Parathyroid adenoma (tissue), 2 donors: ENCODE data around the gene NBAS.

ENCODE experiments used
- H2AFZ ChIP-seq: fragments of 300-600 bp; sonication (generic); one replicate; pipeline ENCODE4 v1.7.0; 2017; ENCODE audit warnings: antibody characterized with exemption, mild to moderate bottlenecking
- H3K27ac ChIP-seq: fragments of 300-600 bp; sonication (generic); one replicate; pipeline ENCODE4 v1.7.0; 2017
- H3K27me3 ChIP-seq: fragments of 300-600 bp; sonication (generic); one replicate; pipeline ENCODE4 v1.7.0; 2017; ENCODE audit warnings: low read length; ENCODE audit not compliant: control insufficient read depth, insufficient read depth
- H3K36me3 ChIP-seq: fragments of 300-600 bp; sonication (generic); one replicate; pipeline ENCODE4 v1.7.0; 2017; ENCODE audit warnings: low read length; ENCODE audit not compliant: control insufficient read depth, insufficient read depth
- H3K4me1 ChIP-seq: fragments of 300-600 bp; sonication (generic); one replicate; pipeline ENCODE4 v1.7.0; 2017; ENCODE audit warnings: control low read depth
- H3K4me2 ChIP-seq: fragments of 300-600 bp; sonication (generic); one replicate; pipeline ENCODE4 v1.7.0; 2017; ENCODE audit warnings: low read length
- H3K4me3 ChIP-seq: fragments of 300-600 bp; sonication (generic); one replicate; pipeline ENCODE4 v1.7.0; 2017; ENCODE audit warnings: low read depth, low read length
- H3K79me2 ChIP-seq: fragments of 300-600 bp; sonication (generic); one replicate; pipeline ENCODE4 v1.7.0; 2017; ENCODE audit warnings: control low read depth
- H3K9ac ChIP-seq: fragments of 300-600 bp; sonication (generic); one replicate; pipeline ENCODE4 v1.7.0; 2017; ENCODE audit warnings: mild to moderate bottlenecking
- H3K9me3 ChIP-seq: fragments of 300-600 bp; sonication (generic); one replicate; pipeline ENCODE4 v1.7.0; 2017; ENCODE audit warnings: low read length; ENCODE audit not compliant: control insufficient read depth
- CTCF ChIP-seq: fragments of 300-600 bp; sonication (generic); IDR thresholded peaks from one replicate; pipeline ENCODE4 v1.7.0; 2017; ENCODE audit warnings: antibody characterized with exemption, mild to moderate bottlenecking
- donor health status: primary hyperparathyroidism.

NBAS gene

DNA sequence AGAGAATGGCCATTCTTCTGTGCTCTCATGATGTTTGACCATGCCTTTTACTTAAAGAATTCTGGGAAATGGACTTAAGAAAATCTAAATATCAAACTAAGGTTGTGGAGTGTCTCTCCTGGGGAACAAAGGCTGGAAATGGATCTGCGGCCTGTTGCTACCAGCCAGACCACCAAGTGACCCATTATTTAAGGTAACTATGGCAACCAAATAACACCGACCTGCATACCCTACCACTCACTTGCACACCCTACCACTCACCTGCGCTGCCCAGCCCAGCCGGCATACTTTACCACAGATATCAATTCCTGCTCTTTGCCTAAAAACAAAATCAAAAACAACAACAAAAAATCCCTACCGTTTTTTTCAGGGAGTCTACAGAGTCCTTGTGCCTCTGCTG is 203.2 kb downstream of the NBAS start:
- H3K27me3 ChIP-seq, result no peaks in the 10 kb centered on the region
- H3K9me3 ChIP-seq, result no peaks in the 10 kb centered on the region
- H3K27ac ChIP-seq, result no peak overlapping the region
- no peak overlapping the region for H3K9ac ChIP-seq
- TF ChIP-seq CTCF, result no peak
- no peaks in the 10 kb centered on the region for H3K36me3 ChIP-seq
- H2AFZ ChIP-seq, result no peak overlapping the region
- no peak overlapping the region for H3K4me3 ChIP-seq
- H3K79me2 ChIP-seq, result no peaks in the 10 kb centered on the region
- no peaks in the 10 kb centered on the region for H3K4me1 ChIP-seq
- no peak overlapping the region for H3K4me2 ChIP-seq

DNA sequence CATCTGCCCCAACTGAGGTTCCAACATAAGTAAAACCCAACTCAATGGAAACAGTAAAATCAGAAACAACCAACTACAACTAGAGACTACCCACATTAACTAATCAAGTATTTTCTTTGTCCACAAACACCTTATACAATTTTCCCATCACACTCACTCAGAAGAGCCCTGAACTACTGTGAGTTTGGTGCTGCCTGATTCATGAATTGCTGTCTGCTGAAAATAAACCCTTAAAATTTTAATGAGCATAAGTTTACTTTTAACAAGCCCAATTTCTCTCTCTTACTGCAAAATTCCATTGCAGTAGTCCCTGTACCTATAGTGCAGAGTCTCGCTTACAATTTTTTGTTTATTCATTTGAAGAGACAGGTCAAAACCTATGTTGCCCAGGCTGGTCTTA is 203.9 kb downstream of the NBAS start:
- no peaks in the 10 kb centered on the region for H3K9me3 ChIP-seq
- no peaks in the 10 kb centered on the region for H3K27me3 ChIP-seq
- no peaks in the 10 kb centered on the region for H3K79me2 ChIP-seq
- H3K27ac ChIP-seq, result no peak overlapping the region
- H3K36me3 ChIP-seq, result no peaks in the 10 kb centered on the region
- no peak for TF ChIP-seq CTCF
- no peak overlapping the region for H3K4me3 ChIP-seq
- H2AFZ ChIP-seq, result no peak overlapping the region
- H3K4me1 ChIP-seq, result no peaks in the 10 kb centered on the region
- H3K4me2 ChIP-seq, result no peak overlapping the region
- H3K9ac ChIP-seq, result no peak overlapping the region

DNA sequence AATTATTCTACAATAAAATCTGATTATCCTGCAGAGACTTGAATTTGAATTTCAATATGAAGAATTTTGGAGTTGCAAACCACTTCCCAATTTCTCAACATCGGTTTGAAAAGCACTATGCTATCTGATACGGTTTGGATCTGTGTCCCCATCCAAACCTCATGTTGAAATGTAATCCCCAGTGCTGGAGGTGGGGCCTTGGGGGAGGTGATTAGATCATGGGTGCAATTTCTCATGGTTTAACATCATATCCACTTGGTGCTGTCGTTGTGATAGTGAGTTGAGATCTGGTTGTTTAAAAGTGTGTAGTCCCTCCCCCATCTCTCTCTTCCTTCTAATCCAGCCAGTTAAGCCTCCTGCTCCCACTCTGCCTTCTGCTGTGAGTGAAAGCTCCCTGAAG is 205.7 kb downstream of the NBAS start:
- Histone ChIP-seq H3K4me2 (no peak overlapping the region), H3K9ac (no peak overlapping the region), H3K36me3 (no peaks in the 10 kb centered on the region), H3K4me1 (no peaks in the 10 kb centered on the region), H3K9me3 (no peaks in the 10 kb centered on the region), H3K4me3 (no peak overlapping the region), H3K27me3 (no peaks in the 10 kb centered on the region), H3K79me2 (no peaks in the 10 kb centered on the region), H2AFZ (no peak overlapping the region), H3K27ac (no peak overlapping the region)
- no peak for TF ChIP-seq CTCF

GRCh38 chr2:15354596-15355366 is 206.4 kb downstream of the NBAS start:
- H2AFZ ChIP-seq, result no peak overlapping the region
- no peaks in the 10 kb centered on the region for H3K79me2 ChIP-seq
- no peaks in the 10 kb centered on the region for H3K9me3 ChIP-seq
- H3K4me1 ChIP-seq, result no peaks in the 10 kb centered on the region
- no peak overlapping the region for H3K27ac ChIP-seq
- TF ChIP-seq CTCF, result no peak
- no peak overlapping the region for H3K4me3 ChIP-seq
- no peaks in the 10 kb centered on the region for H3K36me3 ChIP-seq
- H3K4me2 ChIP-seq, result no peak overlapping the region
- H3K27me3 ChIP-seq, result no peaks in the 10 kb centered on the region
- H3K9ac ChIP-seq, result no peak overlapping the region

- no peak for TF ChIP-seq CTCF
- H3K4me1 ChIP-seq, result no peaks in the 10 kb centered on the region
- no peak overlapping the region for H3K9ac ChIP-seq
- no peaks in the 10 kb centered on the region for H3K79me2 ChIP-seq
- H3K9me3 ChIP-seq, result no peaks in the 10 kb centered on the region
- no peaks in the 10 kb centered on the region for H3K36me3 ChIP-seq
- no peak overlapping the region for H2AFZ ChIP-seq
- no peak overlapping the region for H3K27ac ChIP-seq
- H3K27me3 ChIP-seq, result no peaks in the 10 kb centered on the region
- no peak overlapping the region for H3K4me2 ChIP-seq
- H3K4me3 ChIP-seq, result no peak overlapping the region
These were observed 208.8 kb downstream of the NBAS start for GRCh38 chr2:15352363-15352762.
